H1 (cell line): ENCODE data around the gene ACER1.

Source experiments
- BRCA1 ChIP-seq: IDR thresholded peaks from 2 replicates; pipeline ENCODE4 v1.6.1; 2012; ENCODE audit warnings: low read depth, low read length, improper control_type of control experiment
- SIX5 ChIP-seq: IDR thresholded peaks from 2 replicates; pipeline ENCODE4 v1.6.1; 2011; ENCODE audit warnings: mild to moderate bottlenecking, low read depth, low read length
- TF ChIP-seq, protein P1 (sequence below), 3 experiments: IDR thresholded peaks; 1 replicate in 2 of 3; 2 replicates in 1 of 3; pipeline versions ENCODE4 v1.5.1 to v1.6.1; 2011; ENCODE audit warnings: low read length in 3 of 3, mild to moderate bottlenecking in 3 of 3, inconsistent platforms in 2 of 3, low read depth in 1 of 3, moderate library complexity in 1 of 3; ENCODE audit not compliant: insufficient read depth in 1 of 3; ENCODE audit errors: control extremely low read depth in 1 of 3

GRCh38 chr19:6333439-6333838, at the start of gene ACER1:
- TF ChIP-seq BRCA1 (no peak), SIX5 (no peak)
- TF ChIP-seq, protein P1, sequence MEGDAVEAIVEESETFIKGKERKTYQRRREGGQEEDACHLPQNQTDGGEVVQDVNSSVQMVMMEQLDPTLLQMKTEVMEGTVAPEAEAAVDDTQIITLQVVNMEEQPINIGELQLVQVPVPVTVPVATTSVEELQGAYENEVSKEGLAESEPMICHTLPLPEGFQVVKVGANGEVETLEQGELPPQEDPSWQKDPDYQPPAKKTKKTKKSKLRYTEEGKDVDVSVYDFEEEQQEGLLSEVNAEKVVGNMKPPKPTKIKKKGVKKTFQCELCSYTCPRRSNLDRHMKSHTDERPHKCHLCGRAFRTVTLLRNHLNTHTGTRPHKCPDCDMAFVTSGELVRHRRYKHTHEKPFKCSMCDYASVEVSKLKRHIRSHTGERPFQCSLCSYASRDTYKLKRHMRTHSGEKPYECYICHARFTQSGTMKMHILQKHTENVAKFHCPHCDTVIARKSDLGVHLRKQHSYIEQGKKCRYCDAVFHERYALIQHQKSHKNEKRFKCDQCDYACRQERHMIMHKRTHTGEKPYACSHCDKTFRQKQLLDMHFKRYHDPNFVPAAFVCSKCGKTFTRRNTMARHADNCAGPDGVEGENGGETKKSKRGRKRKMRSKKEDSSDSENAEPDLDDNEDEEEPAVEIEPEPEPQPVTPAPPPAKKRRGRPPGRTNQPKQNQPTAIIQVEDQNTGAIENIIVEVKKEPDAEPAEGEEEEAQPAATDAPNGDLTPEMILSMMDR (IDR thresholded peaks at IDR 0.05; ENCODE audit: control extremely low read depth in 1 of 3, insufficient read depth in 1 of 3, low read depth in 1 of 3, low read length in 3 of 3): no peak
